GM19240 (cell line): ENCODE measurements around the gene MED25.

ENCODE experiments used
- DNase-seq: peaks from one replicate; pipeline ENCODE4 v3.0.0; 2011; ENCODE audit warnings: low spot score; ENCODE audit not compliant: insufficient read length

The MED25 gene

GRCh38 chr19:49817964-49818648 lies at the start of gene MED25:
Gene MED25, plus strand, starts transcription at chr19:49818289. Its CDS starts 53 bp downstream, at chr19:49818342.
- peak; percentile 82 for DNase-seq

GRCh38 chr19:49770529-49770928 lies 47.6 kb upstream of the MED25 start:
- DNase-seq = no peak

- no peak for DNase-seq
Observed at GRCh38 chr19:49771674-49772139, 46.4 kb upstream of the MED25 start.

- DNase-seq = no peak
Observed at GRCh38 chr19:49772850-49773432, 45.1 kb upstream of the MED25 start.

- DNase-seq = no peak
Observed at GRCh38 chr19:49773663-49774350, 44.3 kb upstream of the MED25 start.

GRCh38 chr19:49774969-49775368 lies 43.1 kb upstream of the MED25 start:
- DNase-seq = no peak

GRCh38 chr19:49775742-49776370 lies 42.2 kb upstream of the MED25 start:
- no peak for DNase-seq

GRCh38 chr19:49776371-49776764 lies 41.7 kb upstream of the MED25 start:
- no peak for DNase-seq

- no peak for DNase-seq
Observed at GRCh38 chr19:49779731-49780555, 38.1 kb upstream of the MED25 start.

- no peak for DNase-seq
Observed at GRCh38 chr19:49780861-49781260, 37.2 kb upstream of the MED25 start.

- no peak for DNase-seq
Observed at GRCh38 chr19:49781394-49781793, 36.7 kb upstream of the MED25 start.

GRCh38 chr19:49782515-49782914 lies 35.6 kb upstream of the MED25 start:
- DNase-seq = no peak

GRCh38 chr19:49786376-49786820 lies 31.7 kb upstream of the MED25 start:
- DNase-seq = no peak

GRCh38 chr19:49787746-49788145 lies 30.3 kb upstream of the MED25 start:
- no peak for DNase-seq

GRCh38 chr19:49788857-49789256 lies 29.2 kb upstream of the MED25 start:
- no peak for DNase-seq

- no peak for DNase-seq
Observed at GRCh38 chr19:49790866-49791265, 27.2 kb upstream of the MED25 start.

GRCh38 chr19:49791776-49792445 lies 26.2 kb upstream of the MED25 start:
- no peak for DNase-seq

GRCh38 chr19:49792829-49793560 lies 25.1 kb upstream of the MED25 start:
- no peak for DNase-seq

GRCh38 chr19:49793561-49793840 lies 24.6 kb upstream of the MED25 start:
- no peak for DNase-seq

- DNase-seq = no peak
Observed at GRCh38 chr19:49795615-49796014, 22.5 kb upstream of the MED25 start.
